NCI-H2029 treated with DMSO at 0.1 percent for 48 hours (cell line): Measurements from ENCODE around the gene KANSL2.
"Not testable (repeated sequence)": the region's sequence is repeated elsewhere in the genome, so short reads cannot be mapped to it uniquely, and the experiment has no call there.

Experiments used
- DNase-seq: peaks from one replicate; lab custom pipeline; 2025; lab: John Stamatoyannopoulos, UW

KANSL2 gene

GRCh38 chr12:48681710-48682532 lies at the start of gene KANSL2:
Gene KANSL2 (minus strand): TSS chr12:48682238. CDS start chr12:48681632, 606 bp downstream.
- peak; percentile 97 for DNase-seq

GRCh38 chr12:48728807-48729206 lies 46.8 kb upstream of the KANSL2 start:
- no peak for DNase-seq

- DNase-seq = not testable (repeated sequence)
Observed at GRCh38 chr12:48720737-48721136, 38.7 kb upstream of the KANSL2 start.

GRCh38 chr12:48720171-48720570 lies 38.1 kb upstream of the KANSL2 start:
- DNase-seq = not testable (repeated sequence)

GRCh38 chr12:48719002-48719401 lies 37.0 kb upstream of the KANSL2 start:
- not testable (repeated sequence) for DNase-seq

- DNase-seq = no peak
Observed at GRCh38 chr12:48717252-48717695, 35.2 kb upstream of the KANSL2 start.

- peak; percentile 91 for DNase-seq
Observed at GRCh38 chr12:48716493-48717251, 34.6 kb upstream of the KANSL2 start, which contains the start of gene CCNT1. Gene CCNT1 (minus strand): TSS chr12:48716707. CDS start chr12:48716675, 32 bp downstream.

GRCh38 chr12:48716168-48716492 lies 34.1 kb upstream of the KANSL2 start:
- DNase-seq = no peak

GRCh38 chr12:48712209-48712608 lies 30.2 kb upstream of the KANSL2 start:
- no peak for DNase-seq

GRCh38 chr12:48698822-48699221 lies 16.8 kb upstream of the KANSL2 start:
- not testable (repeated sequence) for DNase-seq

GRCh38 chr12:48696626-48697025 lies 14.6 kb upstream of the KANSL2 start:
- no peak for DNase-seq

GRCh38 chr12:48695859-48696258 lies 13.8 kb upstream of the KANSL2 start:
- DNase-seq = no peak

GRCh38 chr12:48694038-48694437 lies 12.0 kb upstream of the KANSL2 start:
- DNase-seq = no peak

- no peak for DNase-seq
Observed at GRCh38 chr12:48693572-48693971, 11.5 kb upstream of the KANSL2 start.

- no peak for DNase-seq
Observed at GRCh38 chr12:48691826-48692487, 9.9 kb upstream of the KANSL2 start.

GRCh38 chr12:48690990-48691389 lies 9.0 kb upstream of the KANSL2 start:
- DNase-seq = no peak

GRCh38 chr12:48690436-48690835 lies 8.4 kb upstream of the KANSL2 start:
- DNase-seq = no peak

- DNase-seq = no peak
Observed at GRCh38 chr12:48688836-48689235, 6.8 kb upstream of the KANSL2 start.

- no peak for DNase-seq
Observed at GRCh38 chr12:48687592-48687991, 5.6 kb upstream of the KANSL2 start.

- no peak for DNase-seq
Observed at GRCh38 chr12:48686615-48687334, 4.7 kb upstream of the KANSL2 start.

- no peak for DNase-seq
Observed at GRCh38 chr12:48686037-48686595, 4.1 kb upstream of the KANSL2 start.

- no peak for DNase-seq
Observed at GRCh38 chr12:48683534-48683933, 1.5 kb upstream of the KANSL2 start.
